ENCODE measurements around the gene WFDC5.

Gene WFDC5

DNA sequence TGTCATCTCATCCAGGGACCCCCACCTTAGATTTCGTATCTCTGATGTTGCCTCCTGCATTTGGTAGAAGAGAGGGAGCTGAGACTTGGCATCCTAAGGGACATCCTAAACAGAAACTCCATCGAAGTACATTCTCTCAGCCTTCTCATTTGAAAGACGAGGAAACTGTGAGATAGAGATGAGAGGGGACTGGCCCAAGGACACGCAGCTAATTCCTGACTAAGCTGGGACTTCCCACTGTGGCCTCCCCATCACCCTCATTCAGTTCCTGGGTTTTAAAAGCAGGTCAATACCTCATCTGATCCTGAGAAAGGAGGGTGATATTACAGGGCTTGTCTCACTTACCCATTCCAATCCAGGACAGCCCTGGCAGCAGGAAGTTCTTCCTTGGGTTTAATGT lies 855 bp upstream of the WFDC5 start:
- no peak for DNase-seq (ENCODE audit: low read depth, low spot score)
- no peak for TF ChIP-seq CTCF (IDR thresholded peaks at IDR 0.05; ENCODE audit: low read depth, low read length)
- H3K4me3 ChIP-seq (ENCODE audit: low read depth, low read length) = no peak overlapping the region
- in situ Hi-C loops (cut with HindIII; ENCODE audit: low sequenced_read_pairs) = no loop called here

DNA sequence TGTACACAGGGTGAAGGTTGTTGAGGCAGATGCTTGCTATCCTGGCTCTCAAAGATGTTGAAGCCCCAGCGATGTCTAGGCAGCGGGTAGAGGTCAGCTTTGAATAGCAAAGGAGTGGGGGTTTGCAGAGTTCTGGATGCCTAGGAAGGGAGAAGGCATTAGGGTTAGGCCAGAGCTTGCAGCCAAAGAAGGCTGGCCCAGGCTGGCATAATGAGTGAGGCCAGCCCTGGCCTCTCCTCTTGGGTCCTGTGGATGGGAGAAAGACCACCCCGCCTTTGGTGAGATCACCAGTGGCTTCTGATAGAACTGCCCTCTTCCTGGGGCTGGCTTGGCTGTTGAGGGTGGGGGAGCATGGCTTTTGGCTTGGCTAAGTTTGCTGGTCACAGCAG lies 406 bp upstream of the WFDC5 start:
- no peak for TF ChIP-seq CTCF (IDR thresholded peaks at IDR 0.05; ENCODE audit: low read depth, low read length)
- H3K4me3 ChIP-seq (ENCODE audit: low read depth, low read length) = no peak overlapping the region
- DNase-seq (ENCODE audit: low read depth, low spot score) = no peak
- in situ Hi-C loops (cut with HindIII; ENCODE audit: low sequenced_read_pairs) = no loop called here

GRCh38 chr20:45113865-45114264 lies 1.1 kb downstream of the WFDC5 start:
- in situ Hi-C loops (cut with HindIII; ENCODE audit: low sequenced_read_pairs) = no loop called here

GRCh38 chr20:45112754-45113153 lies 2.2 kb downstream of the WFDC5 start:
- TF ChIP-seq CTCF (IDR thresholded peaks at IDR 0.05; ENCODE audit: low read depth, low read length) = no peak
- DNase-seq (ENCODE audit: low read depth, low spot score) = no peak
- in situ Hi-C loops (cut with HindIII; ENCODE audit: low sequenced_read_pairs) = no loop called here
- H3K4me3 ChIP-seq (ENCODE audit: low read depth, low read length) = no peak overlapping the region

More at GRCh38 chr20:45113865-45114264, 1.1 kb downstream of the WFDC5 start:
- no peak for TF ChIP-seq CTCF (IDR thresholded peaks at IDR 0.05; ENCODE audit: low read depth, low read length)
- H3K4me3 ChIP-seq (ENCODE audit: low read depth, low read length) = no peak overlapping the region
- no peak for DNase-seq (ENCODE audit: low read depth, low spot score)

- in situ Hi-C loops (cut with HindIII; ENCODE audit: low sequenced_read_pairs) = no loop called here
- H3K4me3 ChIP-seq (ENCODE audit: low read depth, low read length) = no peak overlapping the region
- peak; percentile 60 for TF ChIP-seq CTCF (IDR thresholded peaks at IDR 0.05; ENCODE audit: low read depth, low read length)
- no peak for DNase-seq (ENCODE audit: low read depth, low spot score)
These were observed 3.0 kb downstream of the WFDC5 start for GRCh38 chr20:45111799-45112471.

DNA sequence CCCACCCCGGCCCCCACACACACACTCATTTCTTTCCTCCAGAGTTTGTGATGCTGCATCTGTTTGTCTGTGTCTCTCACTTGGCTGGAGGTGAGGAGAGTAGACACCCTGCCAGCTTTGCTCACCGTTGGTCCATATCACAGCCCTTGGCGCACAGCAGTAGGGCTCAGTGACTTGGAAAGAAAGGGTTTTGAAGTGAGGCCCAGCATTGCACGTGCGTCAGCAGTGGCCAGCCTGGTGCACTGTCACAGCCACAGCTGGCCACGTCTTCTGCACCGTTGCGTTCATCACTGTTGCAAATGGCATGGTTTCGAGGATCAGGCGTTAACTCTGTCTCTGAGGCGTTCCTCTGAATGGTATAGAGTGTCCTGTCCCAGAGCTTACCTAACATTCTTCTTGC lies 3.7 kb downstream of the WFDC5 start:
- no peak overlapping the region for H3K4me3 ChIP-seq (ENCODE audit: low read depth, low read length)
- no peak for TF ChIP-seq CTCF (IDR thresholded peaks at IDR 0.05; ENCODE audit: low read depth, low read length)
- DNase-seq (ENCODE audit: low read depth, low spot score) = no peak
- in situ Hi-C loops (cut with HindIII; ENCODE audit: low sequenced_read_pairs) = no loop called here
